GM19455 (cell line): ENCODE measurements around the gene IPO4.
"Not testable (repeated sequence)": the region's sequence is repeated elsewhere in the genome, so short reads cannot be mapped to it uniquely, and the experiment has no call there.

ENCODE experiments used
- ATAC-seq: cut with Tn5 transposase; IDR thresholded peaks from one replicate; pipeline ENCODE4 v1.9.1; 2021; ENCODE audit not compliant: unreplicated experiment

Gene IPO4, protein sequence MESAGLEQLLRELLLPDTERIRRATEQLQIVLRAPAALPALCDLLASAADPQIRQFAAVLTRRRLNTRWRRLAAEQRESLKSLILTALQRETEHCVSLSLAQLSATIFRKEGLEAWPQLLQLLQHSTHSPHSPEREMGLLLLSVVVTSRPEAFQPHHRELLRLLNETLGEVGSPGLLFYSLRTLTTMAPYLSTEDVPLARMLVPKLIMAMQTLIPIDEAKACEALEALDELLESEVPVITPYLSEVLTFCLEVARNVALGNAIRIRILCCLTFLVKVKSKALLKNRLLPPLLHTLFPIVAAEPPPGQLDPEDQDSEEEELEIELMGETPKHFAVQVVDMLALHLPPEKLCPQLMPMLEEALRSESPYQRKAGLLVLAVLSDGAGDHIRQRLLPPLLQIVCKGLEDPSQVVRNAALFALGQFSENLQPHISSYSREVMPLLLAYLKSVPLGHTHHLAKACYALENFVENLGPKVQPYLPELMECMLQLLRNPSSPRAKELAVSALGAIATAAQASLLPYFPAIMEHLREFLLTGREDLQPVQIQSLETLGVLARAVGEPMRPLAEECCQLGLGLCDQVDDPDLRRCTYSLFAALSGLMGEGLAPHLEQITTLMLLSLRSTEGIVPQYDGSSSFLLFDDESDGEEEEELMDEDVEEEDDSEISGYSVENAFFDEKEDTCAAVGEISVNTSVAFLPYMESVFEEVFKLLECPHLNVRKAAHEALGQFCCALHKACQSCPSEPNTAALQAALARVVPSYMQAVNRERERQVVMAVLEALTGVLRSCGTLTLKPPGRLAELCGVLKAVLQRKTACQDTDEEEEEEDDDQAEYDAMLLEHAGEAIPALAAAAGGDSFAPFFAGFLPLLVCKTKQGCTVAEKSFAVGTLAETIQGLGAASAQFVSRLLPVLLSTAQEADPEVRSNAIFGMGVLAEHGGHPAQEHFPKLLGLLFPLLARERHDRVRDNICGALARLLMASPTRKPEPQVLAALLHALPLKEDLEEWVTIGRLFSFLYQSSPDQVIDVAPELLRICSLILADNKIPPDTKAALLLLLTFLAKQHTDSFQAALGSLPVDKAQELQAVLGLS

DNA sequence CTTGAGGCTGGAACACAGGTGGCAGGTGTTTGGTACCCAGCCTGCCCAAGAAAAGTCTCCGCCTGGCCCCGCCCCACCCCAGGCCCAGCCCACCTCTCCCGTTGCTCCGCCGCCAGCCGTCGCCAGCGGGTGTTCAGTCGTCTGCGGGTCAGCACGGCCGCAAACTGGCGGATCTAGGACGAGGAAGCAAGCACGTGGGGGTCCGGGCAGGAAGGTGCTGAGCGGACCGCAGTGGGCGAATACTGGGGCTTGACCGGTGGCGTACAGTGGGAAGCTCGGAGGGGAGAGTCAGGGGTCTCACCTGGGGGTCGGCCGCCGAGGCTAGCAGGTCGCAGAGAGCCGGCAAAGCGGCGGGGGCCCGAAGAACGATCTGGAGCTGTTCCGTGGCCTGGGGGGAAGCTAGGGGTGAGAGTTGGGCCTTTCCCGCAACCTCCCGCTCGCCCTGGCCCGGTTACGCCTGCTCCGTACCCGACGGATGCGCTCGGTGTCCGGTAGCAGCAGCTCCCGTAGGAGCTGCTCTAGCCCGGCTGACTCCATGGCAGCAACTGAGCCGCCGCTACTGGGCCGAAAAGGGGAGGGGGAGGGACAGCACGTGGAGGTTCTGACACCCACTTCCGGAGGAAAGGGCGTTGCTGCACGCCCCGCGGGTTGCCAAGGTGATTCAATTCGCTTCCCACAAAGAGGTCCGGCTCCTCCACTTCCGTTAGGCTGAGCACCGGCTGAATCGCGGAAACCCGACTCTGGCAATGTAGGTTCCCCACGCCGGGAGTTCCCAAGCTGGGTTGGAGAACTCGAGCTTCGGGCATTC lies at the start of gene IPO4:
Gene IPO4 (minus strand): TSS at position 566 of the 808 bp plus-strand sequence. CDS start 29 bp downstream, at position 537.
- ATAC-seq: peak; percentile 76

DNA sequence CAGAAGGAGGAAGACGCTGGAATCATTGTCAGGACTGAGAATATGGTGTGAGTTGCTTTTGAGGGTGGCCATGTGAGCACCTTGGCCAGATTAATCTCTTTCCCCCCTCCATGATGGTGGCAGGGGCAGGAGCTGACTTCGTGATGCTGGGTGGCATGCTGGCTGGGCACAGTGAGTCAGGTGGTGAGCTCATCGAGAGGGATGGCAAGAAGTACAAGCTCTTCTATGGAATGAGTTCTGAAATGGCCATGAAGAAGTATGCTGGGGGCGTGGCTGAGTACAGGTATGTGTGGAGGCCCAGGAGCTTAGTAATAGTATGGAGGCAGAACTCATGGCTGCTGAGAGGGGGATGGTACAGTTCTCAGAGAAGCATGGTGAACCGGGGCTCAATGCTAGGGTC lies 49.5 kb upstream of the IPO4 start:
- ATAC-seq: no peak

DNA sequence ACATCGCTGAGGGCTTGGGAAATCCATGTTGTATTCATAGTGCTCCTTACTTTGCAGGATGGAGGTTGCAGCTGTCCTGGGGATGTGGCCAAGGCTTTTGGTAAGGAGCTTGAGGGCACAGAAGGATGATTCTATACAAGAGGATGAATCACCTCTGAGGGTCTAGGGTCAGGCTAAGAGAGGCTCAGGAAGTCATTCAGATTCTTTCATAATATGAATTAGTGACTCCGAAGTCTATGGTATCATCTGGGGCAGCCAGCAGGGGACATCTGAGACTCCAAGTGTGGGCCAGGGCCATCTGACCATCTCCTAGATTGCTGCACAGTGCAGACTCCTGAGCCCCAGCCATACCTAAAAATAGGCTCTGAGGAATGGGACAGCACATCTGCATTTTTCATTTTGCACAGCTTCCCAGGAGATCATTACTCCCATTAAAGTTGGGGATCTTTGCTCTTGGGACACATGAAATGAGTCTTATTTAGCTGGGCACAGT lies 48.9 kb upstream of the IPO4 start:
- no peak for ATAC-seq

DNA sequence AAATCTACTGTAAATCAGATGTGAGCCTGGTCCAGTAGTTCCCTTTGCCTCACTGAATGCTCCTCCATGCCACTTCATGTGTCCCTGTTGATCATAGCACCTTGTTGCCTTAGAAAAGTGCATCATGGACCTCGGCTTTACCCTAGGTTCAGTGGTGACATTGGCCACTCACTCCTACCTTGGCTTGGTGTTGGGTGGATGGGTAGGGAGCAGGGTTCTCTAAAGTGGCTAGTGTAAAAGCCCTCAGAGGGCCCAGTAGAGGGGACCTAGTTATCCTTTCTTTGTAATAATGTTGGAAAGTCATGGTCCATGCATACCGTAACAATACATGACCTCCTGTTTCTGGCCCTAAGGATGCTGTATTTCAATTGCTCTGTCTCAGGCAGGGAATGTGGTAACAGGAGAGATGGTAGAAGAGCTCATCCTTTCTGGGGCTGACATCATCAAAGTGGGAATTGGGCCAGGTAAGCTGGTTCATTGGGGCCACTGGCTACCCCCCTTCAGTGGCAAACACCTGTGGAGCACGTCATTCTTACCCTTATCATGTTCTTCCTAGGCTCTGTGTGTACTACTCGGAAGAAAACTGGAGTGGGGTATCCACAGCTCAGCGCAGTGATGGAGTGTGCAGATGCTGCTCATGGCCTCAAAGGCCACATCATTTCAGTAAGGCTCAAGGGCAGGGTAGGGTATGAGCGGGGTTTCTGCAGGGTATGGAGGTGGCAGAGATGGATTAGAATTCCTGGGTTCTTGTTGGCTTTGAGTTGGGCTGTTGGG lies 48.3 kb upstream of the IPO4 start:
- no peak for ATAC-seq

DNA sequence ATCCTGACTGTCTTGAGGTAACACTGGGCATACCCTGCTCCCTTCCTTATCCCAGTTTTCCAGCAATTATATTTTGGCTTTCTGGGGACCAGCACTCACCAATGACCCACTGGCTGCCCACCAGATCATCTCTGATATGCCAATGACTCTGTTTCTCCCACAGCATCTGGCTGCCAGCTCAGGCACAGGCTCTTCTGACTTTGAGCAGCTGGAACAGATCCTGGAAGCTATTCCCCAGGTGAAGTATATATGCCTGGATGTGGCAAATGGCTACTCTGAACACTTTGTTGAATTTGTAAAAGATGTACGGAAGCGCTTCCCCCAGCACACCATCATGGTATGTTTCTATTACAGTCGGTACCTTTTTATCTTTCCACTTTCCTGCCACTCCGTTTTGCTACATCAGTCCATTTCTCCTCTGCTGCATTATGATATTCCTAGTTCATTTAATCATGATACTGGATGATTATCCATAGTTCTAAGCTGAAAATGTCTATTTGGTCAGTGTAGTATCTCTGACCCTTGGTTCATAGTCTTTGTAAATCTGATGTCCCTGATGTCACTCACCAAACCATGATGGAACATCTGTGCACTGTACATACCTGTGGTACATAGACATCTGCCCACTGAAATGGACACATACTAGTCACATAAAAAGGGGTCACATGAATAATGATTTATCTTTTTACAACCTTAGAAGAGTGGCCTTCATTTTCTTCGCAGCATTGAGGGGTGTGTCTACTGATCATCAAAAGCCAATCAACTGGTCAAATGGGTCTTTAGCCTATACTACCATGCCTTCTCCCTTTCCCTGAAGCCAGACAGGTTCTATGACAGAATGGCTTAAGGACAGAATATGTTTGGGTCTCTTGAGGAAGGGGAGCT lies 47.4 kb upstream of the IPO4 start:
- ATAC-seq: no peak

DNA sequence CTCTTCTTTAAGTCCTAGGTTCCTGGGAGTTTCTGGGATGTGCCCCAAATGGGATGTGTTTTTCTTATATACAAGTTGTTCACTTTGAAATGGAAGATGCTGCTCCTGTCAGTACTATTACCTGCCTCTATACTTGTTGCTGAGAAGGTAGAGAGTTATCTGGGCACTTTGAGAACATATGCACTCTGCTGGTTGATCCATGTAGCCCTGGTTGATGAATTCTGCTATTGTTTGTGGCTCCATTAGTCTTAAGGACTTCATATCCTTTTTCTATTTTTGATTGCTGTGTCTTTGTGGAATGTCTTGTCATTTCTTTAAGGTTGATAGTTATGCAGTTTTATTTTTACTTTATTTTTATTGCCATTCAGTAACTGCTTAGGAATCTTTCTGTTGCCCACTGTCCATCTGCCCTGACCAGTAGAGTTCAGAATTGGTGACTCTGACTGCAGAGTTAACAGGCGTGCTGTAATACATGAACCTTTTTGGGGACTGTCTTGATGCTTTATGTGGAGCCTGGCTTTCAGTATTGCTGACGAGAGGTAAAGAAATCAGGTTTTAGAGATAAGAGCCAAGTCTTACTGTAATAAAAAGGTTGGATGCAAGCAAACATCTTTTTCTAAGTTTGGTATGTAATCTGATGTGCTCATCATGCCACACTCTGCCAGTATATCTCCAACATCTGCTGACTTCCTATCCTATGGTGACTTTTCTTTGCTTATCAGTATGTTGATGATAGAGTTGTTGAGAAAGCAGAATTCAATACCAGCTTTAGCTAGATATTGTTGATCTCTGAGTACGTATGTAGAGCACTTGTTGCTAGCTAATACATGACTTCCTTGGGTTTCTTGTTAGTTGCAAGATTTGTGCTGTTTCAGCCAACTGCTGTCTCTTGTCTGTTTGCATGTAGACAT lies 45.7 kb upstream of the IPO4 start:
- ATAC-seq: no peak

DNA sequence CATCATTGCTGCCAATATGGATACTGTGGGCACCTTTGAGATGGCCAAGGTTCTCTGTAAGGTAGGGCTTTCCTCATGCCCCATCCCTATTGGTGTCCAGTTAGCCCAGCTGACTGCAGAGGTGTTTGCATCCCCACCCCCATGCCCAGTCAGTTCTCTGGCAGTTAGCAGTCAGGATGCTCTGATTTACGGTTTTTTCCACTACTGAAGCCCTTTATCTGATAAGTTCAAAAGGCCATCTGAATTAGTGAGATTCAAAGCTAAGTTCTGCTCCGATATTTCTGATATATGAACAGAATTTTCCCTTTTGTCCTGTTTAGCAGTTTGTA lies 44.9 kb upstream of the IPO4 start:
- ATAC-seq: no peak

DNA sequence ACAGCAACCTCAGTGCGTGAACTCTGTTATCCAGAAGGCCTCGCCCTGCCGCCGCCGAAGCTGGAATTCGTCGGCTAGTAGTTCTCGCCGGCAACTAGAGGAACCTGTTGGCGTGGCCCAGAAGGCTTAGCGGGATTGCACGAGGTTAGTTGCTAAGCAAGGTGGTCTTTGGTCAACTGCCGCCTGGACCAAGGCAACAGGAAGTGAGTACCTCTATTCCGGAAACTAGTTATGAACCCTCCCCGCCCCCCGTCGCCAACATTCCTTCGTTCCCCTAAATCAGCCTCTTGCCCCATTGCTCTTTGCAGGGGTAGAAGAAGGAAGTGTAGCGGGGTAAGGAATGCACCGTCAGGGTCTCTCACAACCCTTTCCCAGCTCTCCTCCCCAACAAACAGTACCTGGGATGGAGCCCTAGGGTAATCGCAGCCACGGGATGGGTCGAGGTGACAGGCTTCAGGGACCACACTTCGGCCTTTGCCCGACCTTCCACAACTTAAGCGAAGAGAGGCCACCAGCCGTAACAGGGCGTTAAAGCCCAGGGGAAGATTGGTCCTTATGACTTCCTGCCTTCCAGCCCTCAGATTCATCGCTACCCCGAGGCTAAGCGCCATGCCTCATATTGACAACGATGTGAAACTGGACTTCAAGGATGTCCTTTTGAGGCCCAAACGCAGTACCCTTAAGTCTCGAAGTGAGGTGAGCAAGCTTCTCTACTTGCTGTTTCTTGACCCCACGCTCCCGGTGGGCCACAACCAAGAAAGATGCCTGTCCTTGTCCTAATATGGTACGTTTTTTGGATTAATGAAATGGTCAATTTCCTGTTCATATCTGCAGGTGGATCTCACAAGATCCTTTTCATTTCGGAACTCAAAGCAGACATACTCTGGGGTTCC lies 44.3 kb upstream of the IPO4 start, which contains the start of gene GMPR2:
Gene GMPR2 (plus strand): TSS at position 285 of the 893 bp plus-strand sequence. CDS start 325 bp downstream, at position 610.
- ATAC-seq: peak; percentile 57

DNA sequence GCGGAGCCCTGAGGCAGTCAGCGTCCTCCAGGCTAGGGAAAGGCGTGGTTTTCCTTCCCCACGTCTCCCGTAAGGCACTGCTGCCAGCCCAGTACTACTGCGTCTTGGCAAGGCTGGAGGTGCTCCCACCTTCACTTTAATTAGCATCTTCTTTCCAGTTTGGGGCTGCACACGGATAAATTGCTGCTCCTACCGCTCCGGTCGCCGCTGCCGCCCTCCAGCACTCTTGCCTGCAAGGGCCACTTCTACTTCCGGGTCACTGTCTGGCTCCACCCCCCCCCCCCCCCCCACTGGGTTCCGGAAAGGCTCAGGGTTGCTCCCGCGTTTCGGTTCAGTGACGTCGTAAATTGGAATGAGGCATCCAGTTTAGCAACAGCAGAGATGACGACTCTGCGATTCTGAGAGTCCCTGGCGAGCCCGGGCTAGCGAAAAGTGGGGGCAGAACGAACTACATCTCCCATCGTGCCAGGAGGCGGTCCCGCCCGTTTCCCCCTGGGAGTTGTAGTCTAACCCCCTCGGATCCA lies 43.6 kb upstream of the IPO4 start, which contains the start of gene NEDD8:
Gene NEDD8 (minus strand): TSS at position 247 of the 524 bp plus-strand sequence. CDS start 100 bp downstream, at position 147.
- peak; percentile 71 for ATAC-seq

DNA sequence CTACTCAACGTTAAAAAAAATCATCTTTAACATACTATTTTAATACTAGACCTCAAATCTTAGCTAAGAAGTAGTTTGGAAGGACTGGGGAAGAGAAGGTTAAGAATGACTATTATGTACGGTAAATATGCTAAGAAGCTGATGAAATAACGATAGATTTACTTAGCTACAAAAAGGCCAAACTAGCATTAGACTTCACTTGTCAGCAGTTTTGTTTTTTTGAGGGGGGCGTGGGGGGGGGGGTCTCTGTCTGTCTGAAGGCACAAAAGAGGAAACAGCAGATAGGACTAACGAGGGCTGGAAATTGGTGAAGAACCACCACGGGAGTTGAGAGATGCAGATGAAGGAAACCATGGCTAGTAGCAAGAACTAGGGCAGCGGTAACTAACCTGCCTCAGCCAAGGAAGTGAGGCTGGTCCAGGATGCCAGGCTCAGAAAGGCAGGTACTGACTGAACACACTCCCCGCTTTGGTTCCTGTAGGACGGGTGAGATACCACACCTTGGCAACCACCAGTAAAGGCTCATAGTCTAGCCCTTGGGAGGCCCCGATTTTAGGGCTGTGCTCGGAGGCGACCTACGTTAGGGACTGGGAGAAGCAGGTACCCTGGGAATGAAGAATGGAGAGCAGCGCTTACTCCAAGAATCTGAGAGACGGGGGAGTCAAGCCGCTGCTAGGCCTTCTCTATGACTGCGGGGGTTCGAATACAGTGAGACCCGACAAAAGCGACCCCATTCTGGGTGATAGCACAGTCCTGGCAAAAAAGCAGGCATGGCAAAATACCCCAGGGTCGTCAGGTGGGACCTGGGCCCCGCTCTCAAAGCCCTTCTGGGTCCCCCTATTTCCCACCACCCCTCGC lies 42.9 kb upstream of the IPO4 start:
- ATAC-seq: no peak

DNA sequence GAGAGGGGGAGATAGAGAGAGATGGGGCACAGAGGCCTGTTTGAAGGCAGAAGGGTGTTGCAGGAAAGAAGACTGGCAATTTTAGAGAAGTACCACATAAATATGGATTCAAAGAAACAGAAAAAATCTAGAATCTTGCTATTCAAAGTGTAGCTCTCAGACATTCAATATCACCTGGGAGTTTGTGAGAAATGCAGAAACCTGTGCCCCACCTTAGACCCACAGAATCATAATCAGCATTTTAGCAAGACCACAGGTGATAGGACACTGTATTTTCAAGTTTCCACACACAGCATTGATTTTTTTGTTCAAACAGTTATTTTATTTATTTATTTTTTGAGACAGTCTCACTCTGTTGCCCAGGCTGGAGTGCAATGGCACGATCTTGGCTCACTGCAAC lies 40.3 kb upstream of the IPO4 start:
- ATAC-seq: no peak

DNA sequence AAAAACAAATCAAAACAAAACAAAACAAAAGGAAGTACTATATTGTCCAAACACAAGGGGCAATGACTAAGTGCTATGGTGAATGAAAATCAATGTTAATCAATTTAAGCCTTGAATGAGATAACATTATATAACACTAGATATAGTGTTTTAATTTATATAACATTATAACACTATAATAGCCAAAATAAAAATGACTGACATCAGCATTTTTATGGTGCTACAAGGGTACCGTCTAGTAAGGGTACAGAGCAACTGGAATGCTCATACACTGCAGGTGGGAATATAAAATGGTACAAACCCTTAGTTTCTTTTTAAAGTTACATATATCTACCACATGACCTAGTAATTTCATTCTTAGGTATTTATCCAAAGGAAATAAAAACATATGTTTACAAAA lies 37.9 kb upstream of the IPO4 start:
- ATAC-seq: no peak

DNA sequence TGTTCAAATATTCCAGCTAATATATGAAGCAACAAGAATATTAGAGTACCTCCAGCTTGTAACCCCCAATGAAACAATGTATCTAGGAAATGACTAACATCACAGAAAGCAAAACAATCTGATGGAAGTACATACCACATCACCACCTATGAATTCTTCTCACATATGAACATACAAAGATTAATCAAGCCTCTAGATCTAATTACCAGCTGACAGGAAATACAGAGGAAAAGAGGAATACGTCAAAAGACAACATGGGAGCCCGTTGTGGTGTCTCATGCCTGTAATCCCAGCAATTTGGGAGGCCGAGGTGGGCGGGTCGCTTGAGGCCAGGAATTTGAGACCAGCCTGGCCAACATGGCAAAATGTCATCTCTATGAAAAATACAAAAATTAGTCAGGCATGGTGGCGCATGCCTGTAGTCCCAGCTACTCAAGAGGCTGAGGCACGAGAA lies 36.0 kb upstream of the IPO4 start:
- no peak for ATAC-seq

DNA sequence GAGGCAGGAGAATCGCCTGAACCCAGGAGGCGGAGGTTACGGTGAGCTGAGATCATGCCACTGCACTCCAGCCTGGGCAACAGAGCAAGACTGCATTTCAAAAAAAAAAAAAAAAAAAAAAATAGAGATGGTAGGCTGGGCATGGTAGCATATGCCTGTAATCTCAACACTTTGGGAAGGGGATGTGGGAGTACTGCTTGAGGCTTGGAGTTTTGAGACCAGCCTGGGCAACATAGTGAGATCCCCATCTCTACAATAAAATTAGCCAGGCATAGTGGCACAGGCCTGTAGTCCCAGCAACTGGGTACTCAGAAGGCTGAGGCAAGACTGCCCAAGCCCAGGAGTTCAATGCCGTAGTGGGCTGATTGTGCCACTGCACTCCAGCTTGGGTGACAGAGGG lies 34.4 kb upstream of the IPO4 start:
- not testable (repeated sequence) for ATAC-seq

DNA sequence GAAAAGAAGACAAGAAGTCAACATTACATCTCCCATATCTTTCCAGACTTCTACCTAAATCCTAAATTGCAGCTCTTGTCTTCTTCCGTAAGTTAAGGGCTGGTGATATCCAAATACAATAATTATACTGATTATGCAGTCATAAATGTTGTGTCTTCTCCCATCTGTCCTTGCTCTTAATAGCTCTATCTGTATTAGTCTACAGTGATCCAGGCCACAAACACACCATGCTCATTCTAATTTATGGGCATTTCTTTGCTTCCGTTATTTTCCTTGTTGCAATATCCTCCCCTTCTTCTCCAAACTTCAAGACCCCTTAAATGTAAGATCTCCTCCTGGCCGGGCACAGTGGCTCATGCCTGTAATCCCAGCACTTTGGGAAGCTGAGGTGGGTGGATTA lies 30.9 kb upstream of the IPO4 start:
- ATAC-seq: no peak
